Loucy (cell line): ENCODE measurements around the gene OR4D9.

Experiments
- H2AFZ ChIP-seq: fragments of 200-600 bp; sonication (generic); 2 replicates; pipeline ENCODE4 v1.6.0; 2016; ENCODE audit warnings: antibody characterized with exemption, mild to moderate bottlenecking, low read length, moderate library complexity
- H3F3A ChIP-seq: fragments of 200-600 bp; 2 replicates; pipeline ENCODE4 v1.6.0; 2016; ENCODE audit warnings: antibody characterized with exemption, low read depth, mild to moderate bottlenecking
- H3K27me3 ChIP-seq: fragments of 200-600 bp; sonication (generic); 2 replicates; pipeline ENCODE4 v1.6.1; 2014; ENCODE audit warnings: low read length, mild to moderate bottlenecking; ENCODE audit not compliant: insufficient read depth, poor library complexity, severe bottlenecking
- H3K36me3 ChIP-seq: fragments of 200-600 bp; sonication (generic); 2 replicates; pipeline ENCODE4 v1.6.1; 2016; ENCODE audit warnings: low read length; ENCODE audit not compliant: insufficient read depth
- H3K4me1 ChIP-seq: fragments of 200-600 bp; sonication (generic); 2 replicates; pipeline ENCODE4 v1.5.1; 2014; ENCODE audit warnings: low read length, mild to moderate bottlenecking; ENCODE audit not compliant: insufficient read depth, poor library complexity, severe bottlenecking
- H3K4me2 ChIP-seq: fragments of 200-600 bp; sonication (generic); 2 replicates; pipeline ENCODE4 v1.6.0; 2014; ENCODE audit warnings: antibody characterized with exemption, low read length, low read depth, mild to moderate bottlenecking; ENCODE audit not compliant: poor library complexity, severe bottlenecking
- H3K4me3 ChIP-seq: fragments of 200-600 bp; sonication (generic); 2 replicates; pipeline ENCODE4 v1.5.1; 2014; ENCODE audit warnings: low read length, mild to moderate bottlenecking, mixed read lengths; ENCODE audit not compliant: poor library complexity, severe bottlenecking
- H3K79me2 ChIP-seq: fragments of 200-600 bp; sonication (generic); 2 replicates; pipeline ENCODE4 v1.6.1; 2014; ENCODE audit warnings: low read length; ENCODE audit not compliant: insufficient read depth
- H3K9ac ChIP-seq: fragments of 200-600 bp; sonication (generic); 2 replicates; pipeline ENCODE4 v1.6.0; 2014; ENCODE audit warnings: mild to moderate bottlenecking, low read depth, low read length, moderate library complexity; ENCODE audit not compliant: poor library complexity, severe bottlenecking
- H3K9me2 ChIP-seq: fragments of 200-600 bp; sonication (generic); replicated peaks from 2 replicates; pipeline ENCODE4 v1.6.1; 2016; ENCODE audit warnings: low read depth, low read length, mixed read lengths
- H3K9me3 ChIP-seq: fragments of 200-600 bp; sonication (generic); 2 replicates; pipeline ENCODE4 v1.6.1; 2014; ENCODE audit warnings: mild to moderate bottlenecking, antibody characterized with exemption, low read length, low read depth; ENCODE audit not compliant: insufficient read depth
- H4K20me1 ChIP-seq: fragments of 200-600 bp; sonication (generic); 2 replicates; pipeline ENCODE4 v1.6.0; 2014; ENCODE audit warnings: antibody characterized with exemption, low read length, mild to moderate bottlenecking; ENCODE audit not compliant: insufficient read depth, poor library complexity, severe bottlenecking
- CTCF ChIP-seq: fragments of 200-600 bp; sonication (generic); conservative IDR thresholded peaks from 2 replicates; pipeline ENCODE4 v1.5.1; 2014; ENCODE audit warnings: mild to moderate bottlenecking, antibody characterized with exemption, low read length
- EZH2phosphoT487 ChIP-seq: fragments of 200-600 bp; IDR thresholded peaks from 2 replicates; pipeline ENCODE4 v1.6.1; 2018; ENCODE audit warnings: antibody characterized with exemption, mild to moderate bottlenecking, moderate library complexity, borderline replicate concordance

Gene OR4D9

GRCh38 chr11:59548309-59548656 is 36.9 kb downstream of the OR4D9 start:
- Histone ChIP-seq H3F3A (peaks cover 16% of the 10 kb centered on the region), H3K4me3 (peak overlapping the region; percentile 37), H3K4me1 (peaks cover 33% of the 10 kb centered on the region), H2AFZ (no peak overlapping the region), H3K4me2 (peak overlapping the region; percentile 89), H3K36me3 (no peaks in the 10 kb centered on the region), H3K9me3 (no peaks in the 10 kb centered on the region), H3K27me3 (no peaks in the 10 kb centered on the region), H3K9me2 (no peaks in the 10 kb centered on the region), H3K79me2 (no peaks in the 10 kb centered on the region), H3K9ac (peak overlapping the region; percentile 77), H4K20me1 (no peaks in the 10 kb centered on the region)
- TF ChIP-seq CTCF (no peak), EZH2phosphoT487 (no peak)

GRCh38 chr11:59550368-59550841 is 39.1 kb downstream of the OR4D9 start:
- H3K36me3 ChIP-seq: no peaks in the 10 kb centered on the region
- no peaks in the 10 kb centered on the region for H3K9me2 ChIP-seq
- H2AFZ ChIP-seq: peak overlapping the region; percentile 85

GRCh38 chr11:59550842-59551658 is 39.7 kb downstream of the OR4D9 start:
- no peaks in the 10 kb centered on the region for H4K20me1 ChIP-seq
- no peaks in the 10 kb centered on the region for H3K9me3 ChIP-seq
- peaks cover 41% of the 10 kb centered on the region for H3K4me1 ChIP-seq
- H3K4me2 ChIP-seq: peak overlapping the region; percentile 89
- peak overlapping the region; percentile 78 for H3K4me3 ChIP-seq
- H3K79me2 ChIP-seq: no peaks in the 10 kb centered on the region
- H3K9ac ChIP-seq: peak overlapping the region; percentile 77
- no peaks in the 10 kb centered on the region for H3K9me2 ChIP-seq
- H2AFZ ChIP-seq: peak overlapping the region; percentile 85
- TF ChIP-seq CTCF (no peak), EZH2phosphoT487 (no peak)
- no peaks in the 10 kb centered on the region for H3K27me3 ChIP-seq
- H3K36me3 ChIP-seq: no peaks in the 10 kb centered on the region
- peaks cover 16% of the 10 kb centered on the region for H3F3A ChIP-seq

More at GRCh38 chr11:59550368-59550841, 39.1 kb downstream of the OR4D9 start:
- H3K4me2 ChIP-seq: peak overlapping the region; percentile 89
- no peaks in the 10 kb centered on the region for H3K9me3 ChIP-seq
- no peaks in the 10 kb centered on the region for H3K79me2 ChIP-seq
- no peaks in the 10 kb centered on the region for H4K20me1 ChIP-seq
- H3K4me1 ChIP-seq: peaks cover 35% of the 10 kb centered on the region
- TF ChIP-seq CTCF: peak; percentile 48
- TF ChIP-seq EZH2phosphoT487: no peak
- H3F3A ChIP-seq: peaks cover 16% of the 10 kb centered on the region
- H3K4me3 ChIP-seq: peak overlapping the region; percentile 78
- no peaks in the 10 kb centered on the region for H3K27me3 ChIP-seq
- H3K9ac ChIP-seq: peak overlapping the region; percentile 77
